Activated CD8-positive, alpha-beta T cell treated with anti-CD3 and anti-CD28 coated beads for 36 hours (primary cell): Measurements from ENCODE around the gene CPXM1. TPM values are rescaled to one million over a fixed set of nuclear protein-coding genes. Genes with fewer than 3 reads are reported as not detected.

ENCODE experiments used
- ATAC-seq: fragments of 200-7000 bp; cut with Tn5 transposase; one replicate; pipeline ENCODE4 v1.10.0; 2021; ENCODE audit warnings: mild to moderate bottlenecking, moderate library complexity
- CTCF ChIA-PET: fragments of 350-600 bp; sonication (Branson Sonifier 250); formaldehyde crosslinking; loops from one replicate; lab custom pipeline; 2021; ENCODE audit warnings: antibody characterized with exemption; lab: Charles Lee
- POLR2A ChIA-PET: fragments of 350-600 bp; sonication (Branson Sonifier 250); formaldehyde crosslinking; loops from one replicate; lab custom pipeline; 2021; ENCODE audit warnings: antibody characterized with exemption; lab: Charles Lee
- DNase-seq: peaks from one replicate; pipeline ENCODE4 v3.0.0-alpha.2; 2020
- H3K27ac Mint-ChIP-seq: one replicate; pipeline ENCODE4 v1.8.0; 2021; ENCODE audit warnings: mild to moderate bottlenecking, mixed read lengths
- H3K27me3 Mint-ChIP-seq: one replicate; pipeline ENCODE4 v1.8.0; 2021; ENCODE audit warnings: mixed read lengths
- H3K36me3 Mint-ChIP-seq: one replicate; pipeline ENCODE4 v1.8.0; 2021; ENCODE audit warnings: low read depth, mixed read lengths
- H3K4me1 Mint-ChIP-seq: one replicate; pipeline ENCODE4 v1.8.0; 2021; ENCODE audit warnings: low read depth, mixed read lengths
- H3K4me3 Mint-ChIP-seq: one replicate; pipeline ENCODE4 v1.8.0; 2021; ENCODE audit warnings: mild to moderate bottlenecking, moderate library complexity, mixed read lengths
- H3K9me3 Mint-ChIP-seq: one replicate; pipeline ENCODE4 v1.8.0; 2021; ENCODE audit warnings: mixed read lengths
- intact Hi-C: fragments of 100-400 bp; cut with micrococcal nuclease; formaldehyde crosslinking; loops from one replicate; pipeline ENCODE4 v1.10.0; 2022
- total RNA-seq, 2 experiments: library from RNA; stranded (reverse); gene quantifications; one replicate each; pipeline ENCODE4 v1.2.3, GENCODE V29; 2021
- TF ChIP-seq, protein P1 (sequence below): fragments of 200-600 bp; IDR thresholded peaks from one replicate; pipeline ENCODE4 v1.8.0; 2022; ENCODE audit warnings: antibody characterized with exemption, mild to moderate bottlenecking

Gene CPXM1
- total RNA-seq, 2 experiments from 2014 or later, result 2.0 to 2.9 TPM

DNA sequence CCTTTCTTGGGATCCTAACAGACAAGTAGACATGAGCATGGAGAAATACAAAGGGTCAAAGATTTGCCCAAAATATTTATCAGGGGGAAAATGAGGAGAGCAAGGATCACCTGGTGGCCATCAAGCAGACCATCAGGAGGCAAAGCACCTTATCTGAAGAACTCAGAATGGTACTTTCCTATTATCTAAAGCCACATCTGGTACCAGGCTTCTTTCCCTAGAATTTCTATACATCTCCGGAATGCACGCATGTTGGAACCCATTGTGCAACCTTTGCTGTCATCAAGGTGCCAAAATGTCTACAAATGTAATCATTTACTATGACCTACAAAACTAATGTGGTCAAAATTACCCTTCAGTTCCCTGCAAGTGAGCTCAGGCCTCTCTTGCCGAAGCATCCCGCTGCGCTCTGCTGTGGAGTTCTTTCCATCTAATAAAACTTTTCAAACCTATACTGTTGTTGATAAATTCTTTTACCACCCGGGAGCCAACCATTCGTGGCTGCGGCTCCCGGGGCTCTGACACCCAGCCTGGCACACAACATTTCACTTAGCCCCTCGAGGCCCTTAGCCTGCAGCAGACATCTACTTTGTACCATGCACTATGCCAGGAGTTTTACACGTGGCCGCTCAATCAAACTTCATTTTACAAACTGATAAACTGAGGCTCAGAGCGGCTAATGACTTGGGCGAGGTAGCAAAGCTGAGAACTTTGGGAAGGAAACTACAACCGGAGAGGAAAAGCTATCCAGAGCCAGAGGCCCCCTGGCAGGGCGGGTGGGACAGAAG lies 3.8 kb upstream of the CPXM1 start:
- Mint-ChIP-seq H3K36me3 (peaks cover 4% of the 10 kb centered on the region), H3K27ac (no peak overlapping the region), H3K27me3 (peaks cover 48% of the 10 kb centered on the region), H3K4me3 (no peak overlapping the region), H3K9me3 (no peaks in the 10 kb centered on the region), H3K4me1 (peaks cover 18% of the 10 kb centered on the region)
- TF ChIP-seq, protein P1, sequence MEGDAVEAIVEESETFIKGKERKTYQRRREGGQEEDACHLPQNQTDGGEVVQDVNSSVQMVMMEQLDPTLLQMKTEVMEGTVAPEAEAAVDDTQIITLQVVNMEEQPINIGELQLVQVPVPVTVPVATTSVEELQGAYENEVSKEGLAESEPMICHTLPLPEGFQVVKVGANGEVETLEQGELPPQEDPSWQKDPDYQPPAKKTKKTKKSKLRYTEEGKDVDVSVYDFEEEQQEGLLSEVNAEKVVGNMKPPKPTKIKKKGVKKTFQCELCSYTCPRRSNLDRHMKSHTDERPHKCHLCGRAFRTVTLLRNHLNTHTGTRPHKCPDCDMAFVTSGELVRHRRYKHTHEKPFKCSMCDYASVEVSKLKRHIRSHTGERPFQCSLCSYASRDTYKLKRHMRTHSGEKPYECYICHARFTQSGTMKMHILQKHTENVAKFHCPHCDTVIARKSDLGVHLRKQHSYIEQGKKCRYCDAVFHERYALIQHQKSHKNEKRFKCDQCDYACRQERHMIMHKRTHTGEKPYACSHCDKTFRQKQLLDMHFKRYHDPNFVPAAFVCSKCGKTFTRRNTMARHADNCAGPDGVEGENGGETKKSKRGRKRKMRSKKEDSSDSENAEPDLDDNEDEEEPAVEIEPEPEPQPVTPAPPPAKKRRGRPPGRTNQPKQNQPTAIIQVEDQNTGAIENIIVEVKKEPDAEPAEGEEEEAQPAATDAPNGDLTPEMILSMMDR, result no peak
- intact Hi-C loops, result no loop called here
- ATAC-seq, result no peak
- ChIA-PET POLR2A (interaction anchor here (1.3 kb wide), 1 partner anchor 11 kb away, joined by 3 read pairs; no protein-coding TSS in a partner anchor), CTCF (no interaction called here)
- no peak for DNase-seq

DNA sequence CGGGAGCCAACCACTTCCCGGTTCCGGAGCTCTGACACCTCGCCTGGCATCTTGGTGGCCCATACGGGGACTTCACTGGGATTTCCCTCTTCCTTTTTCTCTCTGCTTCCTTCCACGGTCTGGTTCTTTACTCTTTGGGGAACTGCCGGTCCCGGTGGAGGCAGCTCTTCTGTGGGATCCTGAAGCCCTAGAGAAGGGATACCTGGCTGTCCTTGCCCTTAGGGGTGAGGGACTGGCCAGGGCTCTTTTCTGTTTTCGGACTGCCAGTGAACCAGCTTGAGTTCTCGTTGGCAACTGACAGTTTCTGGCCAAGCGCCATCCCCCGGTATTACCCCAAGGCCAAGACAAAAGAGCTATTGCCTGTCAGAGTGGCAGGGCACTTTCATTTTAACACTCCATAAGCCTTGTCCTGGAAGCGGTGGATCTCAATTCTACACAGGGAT lies 880 bp upstream of the CPXM1 start:
- peaks cover 60% of the 10 kb centered on the region for H3K27me3 Mint-ChIP-seq
- peaks cover 5% of the 10 kb centered on the region for H3K36me3 Mint-ChIP-seq
- intact Hi-C loops, result no loop called here
- peak overlapping the region; percentile 28 for H3K27ac Mint-ChIP-seq
- no peaks in the 10 kb centered on the region for H3K9me3 Mint-ChIP-seq
- peaks cover 22% of the 10 kb centered on the region for H3K4me1 Mint-ChIP-seq
- TF ChIP-seq, protein P1, result no peak
- ChIA-PET POLR2A (interaction anchor here (0.7 to 1.3 kb wide), 3 partner anchors 28 to 98 kb away, joined by 3 to 5 read pairs (median 4); partner anchors contain the start of genes PCED1A and VPS16), CTCF (interaction anchor here (1.0 to 1.8 kb wide), 6 partner anchors 11 to 65 kb away, joined by 3 to 5 read pairs (median 3); partner anchors contain the start of gene TMEM239)
- peak overlapping the region; percentile 68 for H3K4me3 Mint-ChIP-seq
- no peak for ATAC-seq
- DNase-seq, result no peak

DNA sequence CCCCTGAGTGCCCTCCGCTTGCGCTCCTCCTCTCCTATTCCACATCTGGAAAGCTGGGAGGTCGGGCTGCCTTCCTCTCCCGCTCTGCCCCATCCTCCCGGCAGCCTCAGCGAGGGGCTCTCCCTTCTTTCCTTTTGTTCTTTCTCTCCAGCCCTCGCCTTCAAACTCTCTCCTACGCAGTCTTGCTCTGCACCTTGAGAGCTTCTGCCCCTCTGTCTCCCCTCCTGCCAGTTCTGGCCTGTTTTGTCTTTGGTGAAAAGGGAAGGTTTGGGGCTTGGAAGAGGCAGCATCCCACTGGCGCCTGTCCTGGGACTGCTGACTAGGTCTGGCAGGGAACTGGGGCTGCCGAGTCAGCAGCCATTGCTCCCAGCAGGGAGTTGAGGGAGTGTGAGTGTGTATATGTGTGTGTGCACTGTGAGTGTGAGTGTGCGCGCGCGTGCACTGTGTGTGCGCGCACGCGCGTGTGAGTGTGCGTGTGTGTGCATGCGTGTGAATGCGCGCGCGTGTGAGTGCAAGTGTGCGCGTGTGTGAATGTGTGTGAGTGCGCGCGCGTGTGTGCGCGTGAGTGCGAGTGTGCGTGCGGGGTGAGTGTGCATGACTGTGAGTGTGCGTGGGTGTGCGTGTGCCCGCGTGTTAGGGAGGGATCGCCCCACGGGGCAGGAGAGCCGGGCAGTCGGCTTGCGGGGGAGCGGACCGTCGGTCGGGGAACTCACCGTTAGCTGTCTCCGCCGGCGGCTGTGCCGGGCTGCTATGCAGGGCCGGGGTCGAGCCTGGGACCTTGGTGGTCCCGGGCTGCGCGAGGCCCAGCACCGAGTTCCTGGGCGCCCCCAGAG lies 523 bp downstream of the CPXM1 start:
- ChIA-PET POLR2A (interaction anchor here (1.3 kb wide), 1 partner anchor 40 kb away, joined by 5 read pairs; the partner anchor contains the start of genes PCED1A and VPS16), CTCF (interaction anchor here (1.1 to 1.8 kb wide), 3 partner anchors 17 to 47 kb away, joined by 3 to 5 read pairs (median 3); partner anchors contain the start of gene TMEM239)
- DNase-seq (peak; percentile 33), ATAC-seq (peak; percentile 32)
- Mint-ChIP-seq H3K4me3 (peak overlapping the region; percentile 76), H3K9me3 (no peaks in the 10 kb centered on the region), H3K27me3 (peaks cover 55% of the 10 kb centered on the region), H3K4me1 (peaks cover 22% of the 10 kb centered on the region), H3K27ac (peak overlapping the region; percentile 23), H3K36me3 (peaks cover 5% of the 10 kb centered on the region)
- intact Hi-C loops, result no loop called here
- TF ChIP-seq, protein P1, result no peak

DNA sequence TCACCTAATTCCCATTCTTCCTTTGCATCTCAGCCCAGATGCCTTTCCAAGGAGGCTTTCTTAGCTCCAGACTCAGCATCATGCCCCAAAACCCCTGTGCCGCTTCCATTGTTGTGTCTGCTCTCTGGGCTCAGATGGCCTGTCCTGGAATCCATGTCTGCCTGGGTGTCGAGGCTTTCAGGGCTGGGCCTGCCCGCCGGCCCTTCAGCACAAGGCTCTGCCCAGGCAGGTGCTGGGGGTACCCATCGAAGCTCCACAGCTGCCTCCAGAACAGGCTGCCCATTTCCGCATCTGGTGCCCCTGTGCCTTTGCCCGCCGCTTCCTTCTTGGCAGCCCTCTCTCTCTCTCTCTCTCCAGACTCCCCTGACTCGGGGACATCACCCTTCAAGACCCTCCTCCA lies 1.2 kb downstream of the CPXM1 start:
- DNase-seq (no peak), ATAC-seq (no peak)
- H3K36me3 Mint-ChIP-seq, result peaks cover 5% of the 10 kb centered on the region
- H3K4me1 Mint-ChIP-seq, result peaks cover 22% of the 10 kb centered on the region
- H3K27me3 Mint-ChIP-seq, result peaks cover 52% of the 10 kb centered on the region
- H3K27ac Mint-ChIP-seq, result no peak overlapping the region
- H3K4me3 Mint-ChIP-seq, result peak overlapping the region; percentile 76
- intact Hi-C loops, result no loop called here
- POLR2A ChIA-PET, result interaction anchor here (1.3 kb wide), 1 partner anchor 41 kb away, joined by 3 read pairs; no protein-coding TSS in a partner anchor
- TF ChIP-seq, protein P1, result no peak
- CTCF ChIA-PET, result interaction anchor here (0.7 kb wide), 1 partner anchor 32 kb away, joined by 3 read pairs; no protein-coding TSS in a partner anchor
- H3K9me3 Mint-ChIP-seq, result no peaks in the 10 kb centered on the region
